HG03066 (cell line): ENCODE data around the gene B3GAT1.

Experiments
- ATAC-seq: cut with Tn5 transposase; IDR thresholded peaks from one replicate; pipeline ENCODE4 v1.9.1; 2021; ENCODE audit warnings: low read depth; ENCODE audit not compliant: unreplicated experiment

B3GAT1 gene

DNA sequence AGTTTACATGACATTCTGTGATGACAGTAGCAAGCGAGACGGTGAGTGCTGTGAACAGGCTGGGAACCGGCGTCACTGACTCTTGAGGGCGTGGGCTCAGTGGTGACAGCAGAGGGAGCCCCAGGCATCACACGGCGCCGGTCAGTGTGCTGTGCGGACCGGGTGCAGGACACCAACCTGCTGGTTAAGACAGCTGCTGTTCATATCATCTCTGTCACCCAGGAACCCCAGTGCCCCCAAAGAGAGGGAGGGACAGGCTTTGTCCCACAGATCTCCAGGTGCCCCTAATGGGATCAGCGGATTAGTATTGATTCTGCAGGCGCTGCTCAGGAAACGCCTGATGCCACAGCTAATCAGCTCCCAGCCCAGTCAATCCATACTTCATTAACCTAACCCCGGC, 18.4 kb downstream of the B3GAT1 start:
- ATAC-seq, result no peak

DNA sequence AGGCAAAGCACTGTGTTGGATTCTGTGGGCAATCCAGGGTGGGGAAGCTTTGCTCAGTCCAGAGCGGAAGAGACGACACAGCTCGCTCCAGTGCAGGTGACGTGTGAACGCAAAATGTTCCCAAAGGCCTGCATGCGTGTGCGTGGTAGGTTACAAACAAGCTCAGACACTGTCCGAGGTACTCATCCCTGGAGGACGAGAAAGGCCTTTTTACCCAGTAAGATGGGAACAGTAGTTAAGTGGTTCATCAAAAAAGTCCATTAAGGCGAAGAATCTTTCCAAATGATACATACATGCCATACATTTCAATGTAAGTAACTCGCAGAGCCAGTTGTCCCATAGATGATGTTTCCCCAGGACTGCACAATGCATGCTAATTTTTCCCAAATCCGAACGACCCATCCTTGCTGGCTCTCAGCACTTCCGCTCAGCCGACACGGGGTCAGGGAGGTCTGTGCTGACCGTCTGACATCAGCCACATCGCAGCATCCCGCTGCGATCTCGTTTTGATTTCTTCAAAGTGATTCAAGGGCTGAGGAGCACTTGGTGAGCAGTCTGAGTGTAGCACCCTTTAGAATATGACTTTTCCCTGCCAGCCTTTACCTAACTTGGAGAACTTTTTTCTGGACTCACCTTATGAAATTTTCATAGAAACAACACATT, 19.0 kb downstream of the B3GAT1 start:
- no peak for ATAC-seq

DNA sequence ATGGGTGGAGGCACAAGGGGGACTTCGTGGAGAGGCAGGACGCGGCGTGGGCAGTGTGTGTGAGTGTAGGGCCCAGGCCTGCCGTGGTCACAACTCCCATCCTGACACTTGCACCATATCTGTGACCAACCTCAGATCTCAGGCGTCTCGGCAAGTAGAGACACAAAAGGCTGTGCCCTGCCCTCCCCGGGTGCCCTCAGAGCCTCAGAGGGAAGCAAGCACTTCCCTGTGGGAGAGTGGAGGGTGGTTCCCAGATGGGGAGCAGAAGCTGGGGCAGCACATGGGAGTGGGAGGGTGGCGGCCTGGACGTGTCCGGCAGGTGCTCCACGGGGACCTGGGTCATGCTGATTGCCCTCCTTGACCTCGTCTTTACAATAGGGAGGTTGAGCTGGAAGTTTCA, 20.4 kb downstream of the B3GAT1 start:
- no peak for ATAC-seq

DNA sequence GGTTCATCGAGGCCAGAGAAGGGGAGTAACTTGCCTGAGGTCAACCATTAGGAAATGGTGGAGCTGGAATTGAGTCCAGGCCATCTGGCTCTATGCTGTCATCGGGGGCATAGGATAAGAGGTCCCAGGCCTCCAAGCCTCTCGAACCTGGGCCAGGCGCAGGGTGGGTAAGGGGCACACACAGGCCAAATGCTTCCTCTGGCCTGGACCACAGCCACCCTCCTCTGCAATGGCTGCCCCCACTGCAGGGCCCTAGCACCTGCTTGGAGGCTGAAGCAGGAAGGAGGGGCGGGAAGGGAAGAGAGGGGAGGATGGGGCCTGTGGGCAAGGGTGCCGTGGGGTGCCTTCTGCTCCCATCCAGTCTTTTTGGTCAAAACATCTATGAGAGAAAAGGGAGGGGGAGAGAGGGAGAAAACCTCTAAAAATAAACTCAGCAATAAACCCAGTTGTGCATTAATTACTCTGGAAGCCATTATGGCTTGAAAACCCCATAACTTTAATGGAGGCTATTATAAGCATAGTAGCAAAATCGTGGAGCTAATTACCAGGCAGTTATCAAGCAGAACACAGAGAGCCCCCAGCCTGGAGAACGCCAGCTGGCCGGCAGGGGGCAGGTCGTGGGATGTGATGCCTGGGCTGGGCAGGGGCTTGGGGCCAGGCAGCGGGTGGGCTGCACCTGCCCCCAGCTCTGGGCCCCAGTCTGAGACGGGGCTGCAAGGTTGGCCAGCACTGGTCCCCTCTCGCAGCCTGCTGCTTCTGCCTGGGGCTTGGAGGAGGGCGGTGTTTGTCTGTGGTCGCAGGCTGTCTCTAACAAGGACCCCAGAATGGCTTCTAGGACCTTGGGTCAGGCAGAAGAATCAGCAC, 21.1 kb downstream of the B3GAT1 start:
- ATAC-seq, result no peak

DNA sequence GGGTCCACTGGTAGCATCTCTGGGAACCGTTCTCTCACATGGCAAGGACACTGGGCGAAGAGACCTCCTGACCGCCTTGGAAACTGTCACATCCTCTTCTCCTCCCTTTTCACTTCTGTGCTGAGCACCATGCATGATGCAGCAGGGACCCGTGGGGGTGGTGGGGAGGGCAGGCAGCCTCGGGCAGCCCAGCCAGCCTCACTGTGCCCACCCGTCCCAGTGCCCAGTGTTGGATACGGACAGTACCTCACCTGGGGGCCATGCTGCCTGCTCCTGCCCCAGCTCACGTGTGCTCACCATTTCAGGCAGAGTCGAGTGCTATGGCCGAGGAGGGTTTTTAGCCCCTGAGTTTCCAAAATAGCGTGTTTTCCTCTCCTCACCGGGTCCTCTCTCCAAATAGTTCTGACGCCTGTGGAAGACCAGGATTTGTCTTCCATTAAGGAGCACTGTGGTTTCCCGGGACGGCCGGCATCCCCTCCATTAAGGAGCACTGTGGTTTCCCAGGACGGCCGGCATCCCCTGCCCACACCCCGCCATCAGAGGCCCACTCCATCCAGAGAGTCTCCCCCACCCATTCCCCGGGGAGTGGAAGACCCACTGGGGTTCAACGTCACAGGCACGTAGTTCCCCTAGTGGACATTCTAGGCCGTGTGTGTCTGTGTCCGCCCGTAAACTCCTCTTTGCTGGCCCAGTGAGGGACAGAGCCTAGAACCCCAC, 22.4 kb downstream of the B3GAT1 start:
- no peak for ATAC-seq

DNA sequence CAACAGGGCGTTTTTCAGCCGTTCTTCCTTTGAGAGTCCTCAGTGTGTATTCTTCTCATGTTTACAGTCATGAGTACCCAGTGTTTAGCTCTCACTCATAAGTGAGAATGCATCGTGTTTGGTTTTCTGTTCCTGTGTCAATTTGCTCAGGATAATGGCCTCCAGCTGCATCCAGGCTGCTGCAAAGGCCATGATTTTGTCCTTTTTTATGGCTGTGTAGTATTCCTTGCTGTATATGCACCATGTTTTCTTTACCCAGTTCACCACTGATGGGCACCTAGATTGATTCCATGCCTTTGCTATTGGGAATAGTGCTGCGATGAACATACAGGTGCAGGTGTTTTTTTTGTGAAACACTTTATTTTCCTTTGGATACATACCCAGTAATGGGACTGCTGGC, 23.5 kb downstream of the B3GAT1 start:
- no peak for ATAC-seq

DNA sequence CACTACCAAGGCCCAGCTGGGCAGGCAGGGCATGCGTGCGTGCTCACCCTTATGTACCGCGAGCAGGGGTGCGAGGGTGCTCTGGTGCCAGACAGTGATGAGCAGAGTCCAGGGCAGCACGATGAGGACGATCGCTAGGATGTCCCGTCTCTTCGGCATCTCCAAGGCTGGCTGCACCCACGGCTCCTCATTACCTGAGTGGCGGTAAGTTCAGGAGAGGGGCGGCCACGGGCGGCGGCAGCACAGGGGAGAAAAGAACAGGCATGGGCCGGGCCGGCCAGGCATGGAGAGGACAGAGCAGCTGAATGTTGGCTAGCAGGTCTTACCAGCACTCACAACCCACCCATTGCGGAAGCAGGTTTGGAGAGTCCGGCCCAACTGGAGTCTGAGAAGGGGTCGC, 24.5 kb downstream of the B3GAT1 start:
- no peak for ATAC-seq

DNA sequence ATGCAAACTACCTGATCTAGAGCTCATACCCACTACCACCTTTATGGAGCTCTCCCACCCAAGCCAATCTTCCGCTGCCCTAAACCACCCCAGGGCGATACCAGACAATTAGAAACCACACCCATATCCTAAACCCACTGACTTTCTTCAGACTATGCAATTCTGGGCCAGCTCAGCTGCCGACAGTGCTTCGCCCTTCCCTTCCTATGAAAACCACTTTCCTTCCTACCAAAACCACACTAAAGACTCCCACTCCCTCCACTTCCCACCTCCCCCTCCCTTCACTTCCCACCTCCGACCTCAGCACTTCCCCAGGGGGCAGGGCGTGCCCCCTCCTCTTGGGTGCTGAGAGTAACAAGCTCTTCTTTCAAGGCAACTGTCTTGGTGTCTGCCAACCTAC, 25.1 kb downstream of the B3GAT1 start:
- ATAC-seq, result no peak

DNA sequence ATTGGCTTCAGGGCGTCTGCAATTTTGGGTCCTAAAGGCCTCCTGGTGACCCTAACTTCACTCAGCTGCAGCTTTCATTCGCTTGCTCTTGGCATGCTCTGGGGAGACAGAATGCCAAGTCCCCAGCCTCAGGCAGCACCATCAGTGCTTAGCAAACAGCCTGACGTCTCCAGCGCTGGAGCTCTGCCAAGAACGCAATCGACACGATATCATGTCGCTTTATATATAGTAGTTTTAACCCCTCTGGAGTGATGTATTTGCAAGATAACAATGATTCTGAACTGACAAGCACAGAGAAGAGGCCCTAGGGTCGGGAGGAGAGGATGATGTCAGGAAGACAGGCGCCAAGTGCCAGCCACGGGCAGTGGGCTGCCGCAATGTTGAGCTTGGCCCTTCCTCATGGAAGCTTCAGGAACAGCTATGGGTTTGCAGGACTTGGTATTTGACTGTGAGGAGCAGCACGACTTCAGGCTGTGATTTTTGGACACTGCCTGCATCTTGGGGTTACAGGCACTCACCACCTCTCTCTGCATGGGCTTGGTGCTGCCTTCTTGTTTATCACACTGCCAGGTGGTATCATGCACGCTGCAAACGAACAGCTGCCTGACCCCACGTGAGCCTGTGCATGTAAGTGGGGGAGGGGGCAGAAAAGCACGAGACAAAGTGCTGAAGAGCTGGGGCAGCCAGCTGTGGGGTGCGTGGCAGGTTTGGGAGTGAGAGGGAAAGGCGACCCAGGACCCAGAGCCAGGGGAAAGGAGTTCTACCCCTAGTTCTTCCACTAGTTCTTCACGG, 26.1 kb downstream of the B3GAT1 start:
- no peak for ATAC-seq

DNA sequence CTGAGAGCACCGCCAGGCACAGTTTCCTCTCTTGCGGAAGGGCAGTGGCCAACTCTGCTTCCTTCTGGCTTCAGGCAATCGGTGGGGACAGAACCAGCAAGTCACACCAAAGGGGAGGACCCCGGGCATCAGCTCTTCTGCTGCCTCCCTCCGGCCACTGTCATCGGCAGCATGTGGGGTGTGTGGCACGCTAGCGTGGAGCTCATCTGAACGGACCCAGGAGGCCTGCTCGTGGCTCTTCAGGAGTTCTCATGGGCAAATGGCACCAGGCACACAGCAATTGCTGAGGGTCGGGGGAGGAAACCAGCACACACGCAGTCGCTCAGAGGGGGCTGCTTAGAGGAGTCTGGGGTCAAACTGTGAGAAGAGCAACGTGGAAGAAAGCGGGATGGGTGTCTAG, 26.9 kb downstream of the B3GAT1 start:
- no peak for ATAC-seq

DNA sequence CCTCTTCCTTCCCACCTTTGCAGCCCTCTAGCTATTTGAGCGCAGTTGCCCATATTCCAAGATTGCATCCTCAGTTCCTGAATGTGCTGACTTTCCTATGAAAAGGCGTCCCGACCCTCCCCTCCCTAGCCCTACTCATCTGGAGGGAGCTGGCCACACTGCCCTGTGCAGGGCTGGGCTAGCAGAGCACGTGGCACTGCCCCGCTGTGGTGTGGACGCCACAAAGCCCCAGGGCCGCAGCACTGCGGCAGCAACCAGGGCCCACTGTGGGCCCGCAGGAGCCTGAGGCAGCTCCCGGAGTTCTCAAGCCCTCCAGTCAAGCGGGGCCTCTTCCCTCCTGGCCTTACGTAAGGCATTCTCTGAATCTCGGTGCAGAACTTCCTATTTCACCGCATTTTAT, 27.6 kb downstream of the B3GAT1 start:
- ATAC-seq, result no peak

DNA sequence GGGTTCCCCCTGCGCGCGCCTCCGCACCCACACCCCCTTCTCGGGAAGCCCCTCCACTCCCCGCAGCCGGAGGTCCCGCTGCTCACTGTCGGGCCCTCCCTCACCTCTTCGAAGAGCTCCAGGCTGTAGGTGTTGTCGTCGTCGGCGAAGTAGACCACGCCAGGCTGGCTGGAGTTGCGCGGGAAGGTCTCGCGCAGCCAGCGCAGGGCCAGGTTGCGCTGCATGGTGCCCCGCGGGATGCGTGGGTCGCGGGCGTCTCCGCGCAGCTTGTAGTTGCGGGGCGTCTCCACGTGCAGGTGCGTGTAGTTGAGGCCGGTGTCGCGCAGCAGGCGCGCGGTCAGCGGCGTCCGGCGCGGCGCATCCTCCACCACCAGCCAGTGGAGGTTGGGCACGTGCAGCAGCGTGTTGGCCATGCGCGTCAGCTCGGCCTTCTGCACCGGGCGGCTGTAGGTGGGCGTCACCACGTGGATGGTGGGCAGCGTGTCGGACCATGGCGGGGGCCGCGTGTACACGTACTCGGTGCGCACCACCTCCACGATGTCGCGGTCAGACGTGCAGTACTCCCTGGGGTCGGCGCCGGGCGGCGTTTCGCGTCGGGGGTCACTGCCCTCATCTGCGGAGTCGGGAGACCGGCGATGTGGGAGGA, 28.3 kb downstream of the B3GAT1 start:
- ATAC-seq, result no peak

DNA sequence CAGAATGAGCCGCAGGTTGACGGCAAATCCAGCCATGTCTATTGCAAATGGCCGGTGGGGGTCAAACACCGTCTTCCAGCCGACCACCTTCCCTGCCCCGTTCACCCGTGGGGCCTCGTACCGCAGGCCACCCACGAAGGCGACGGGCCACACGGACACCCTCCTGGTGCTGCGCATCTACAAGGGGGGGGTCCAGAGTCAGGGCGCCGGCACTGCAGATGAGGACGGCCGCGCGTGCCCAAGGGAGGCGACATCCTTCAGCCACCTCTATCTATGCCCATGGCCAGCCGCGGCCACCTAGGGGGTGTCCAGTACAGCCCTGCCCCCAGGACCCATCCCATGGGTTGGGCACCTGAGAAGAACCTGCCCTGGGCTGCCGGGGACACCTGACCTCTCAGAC, 29.2 kb downstream of the B3GAT1 start:
- ATAC-seq, result no peak

DNA sequence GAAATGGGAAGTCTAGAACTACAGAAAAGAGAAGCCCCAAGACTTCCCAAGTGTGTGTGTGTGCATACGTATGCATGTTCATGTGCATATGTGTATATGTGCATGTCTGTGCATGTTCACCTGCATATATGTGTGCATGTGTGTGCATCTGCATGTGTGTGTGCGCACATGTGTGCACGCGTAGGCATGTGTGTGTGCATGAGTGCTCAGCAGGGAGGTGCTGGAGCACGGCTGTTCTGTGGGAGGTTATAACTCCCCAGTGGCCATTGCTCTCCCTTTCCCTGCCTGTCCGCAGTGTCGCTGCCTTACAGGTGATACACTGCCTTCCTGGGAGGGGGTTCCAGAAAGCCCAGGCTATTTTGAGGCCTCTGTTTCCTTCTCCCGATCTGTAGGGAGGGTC, 29.8 kb downstream of the B3GAT1 start:
- no peak for ATAC-seq

DNA sequence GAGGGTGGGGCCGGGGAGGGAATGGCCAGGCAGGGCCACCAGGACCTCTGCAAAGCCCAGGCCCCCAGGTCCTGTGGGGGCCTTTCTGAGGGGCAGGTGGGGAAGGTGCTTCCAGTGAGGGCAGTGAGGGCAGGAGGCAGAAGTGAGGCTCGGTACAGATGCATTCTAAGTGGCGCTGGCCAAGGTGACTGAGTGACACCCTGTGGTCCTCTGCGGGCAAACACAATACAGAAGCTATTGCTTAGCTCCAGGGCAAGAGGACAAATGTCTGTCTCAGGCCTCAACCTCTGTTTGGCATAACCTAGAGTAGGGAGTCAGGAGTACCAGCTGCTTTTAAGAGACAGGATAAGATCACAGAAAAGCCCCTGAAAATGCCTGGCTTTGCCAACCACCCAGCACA, 31.3 kb downstream of the B3GAT1 start:
- no peak for ATAC-seq

DNA sequence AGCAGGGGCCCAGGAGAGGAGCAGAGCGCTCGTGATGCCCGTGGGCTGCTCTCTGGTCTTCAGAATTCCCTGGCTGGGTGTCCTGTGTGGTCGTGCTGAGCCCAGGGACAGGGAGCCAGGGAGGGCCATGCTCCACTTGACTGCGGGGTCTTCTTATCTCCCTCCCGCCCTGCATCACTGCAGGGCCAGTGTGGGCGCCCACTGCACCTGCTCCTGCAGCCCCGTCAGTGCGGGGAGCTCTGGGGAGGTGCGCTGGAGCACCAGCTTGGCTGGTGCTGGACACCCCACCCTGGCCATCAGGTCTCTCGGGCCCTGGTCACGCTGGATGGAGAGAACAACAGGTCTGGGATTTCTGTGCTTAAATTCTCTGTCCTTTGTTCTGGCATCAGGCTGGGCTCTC, 31.8 kb downstream of the B3GAT1 start:
- ATAC-seq, result no peak

DNA sequence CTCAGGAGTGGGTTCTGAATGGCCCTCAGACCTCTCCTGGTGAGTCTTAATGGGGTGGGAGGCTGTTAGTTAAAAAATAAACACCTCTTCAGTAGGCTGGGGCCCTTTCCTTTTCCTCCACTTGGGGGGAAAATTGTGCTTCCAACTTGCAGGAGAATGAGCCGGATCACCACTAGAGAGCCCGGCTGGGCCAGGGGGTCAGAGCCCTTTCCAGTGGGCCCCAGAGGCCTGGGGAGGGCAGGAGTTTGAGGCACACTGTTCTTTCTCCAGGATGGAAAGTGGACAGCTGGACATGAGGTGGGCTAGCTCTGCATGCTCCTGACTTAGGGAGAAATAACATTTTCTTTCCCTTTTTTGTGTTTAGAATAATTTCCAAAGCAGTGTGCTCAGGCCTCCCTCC, 32.8 kb downstream of the B3GAT1 start:
- no peak for ATAC-seq

DNA sequence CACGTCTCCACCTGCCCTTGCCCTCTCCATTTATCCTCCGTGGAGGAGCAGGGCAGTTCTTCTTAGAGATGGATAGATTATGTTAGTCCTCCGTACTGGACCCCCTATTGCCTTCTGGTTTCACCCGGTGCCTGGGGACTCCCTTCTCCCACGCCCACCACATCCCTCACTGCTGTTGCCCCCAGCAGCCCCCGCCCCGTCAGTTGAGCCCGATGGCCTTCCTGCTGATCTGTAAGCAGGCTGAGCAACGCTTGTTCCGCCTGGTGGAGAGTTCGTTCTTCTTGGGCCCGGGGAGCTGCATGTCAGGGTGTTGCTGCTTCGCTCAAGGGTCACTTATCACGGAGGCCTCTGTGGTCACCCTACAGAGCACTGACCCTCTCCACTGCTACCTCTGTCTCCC, 34.2 kb downstream of the B3GAT1 start:
- ATAC-seq, result no peak

DNA sequence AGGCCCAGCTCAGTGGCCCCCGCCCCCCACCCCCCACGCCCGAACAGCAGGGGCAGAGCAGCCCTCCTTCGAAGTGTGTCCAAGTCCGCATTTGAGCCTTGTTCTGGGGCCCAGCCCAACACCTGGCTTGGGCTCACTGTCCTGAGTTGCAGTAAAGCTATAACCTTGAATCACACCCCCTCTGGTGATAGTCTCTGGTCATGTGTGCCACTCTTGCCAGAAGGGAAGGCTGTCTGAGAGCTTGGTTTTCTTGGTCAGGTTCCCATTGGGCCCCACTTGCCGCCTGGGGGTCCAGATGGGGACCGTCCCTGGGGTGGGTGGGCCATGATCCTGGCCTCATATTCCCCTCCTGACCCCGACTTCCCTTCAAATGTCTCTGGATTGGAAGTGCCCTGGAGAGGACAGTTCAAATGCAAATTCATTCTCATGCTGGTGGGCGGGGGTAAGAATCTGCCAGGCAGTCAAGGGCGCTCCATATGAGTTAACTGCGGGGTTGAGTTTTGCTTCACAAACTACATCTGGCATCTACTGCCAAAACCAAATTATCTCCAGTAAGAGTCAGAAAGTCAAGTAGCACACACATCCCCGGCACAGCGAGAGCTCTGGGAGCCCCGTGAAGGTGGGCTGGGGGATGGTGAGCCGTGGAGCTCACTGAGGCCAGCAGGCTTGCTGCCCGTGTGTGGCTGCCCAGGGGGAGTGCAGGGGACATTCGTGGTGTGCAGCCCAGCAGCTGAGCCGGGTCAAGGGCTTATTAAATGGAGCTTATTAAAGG, 35.7 kb downstream of the B3GAT1 start:
- no peak for ATAC-seq
